NK-92 treated with Interleukin-12 subunit alpha and Interleukin-12 subunit beta, amount 100 ng/mL, for 24 hours (cell line): ENCODE measurements around the gene ESR1.
"Not testable (repeated sequence)": the region's sequence is repeated elsewhere in the genome, so short reads cannot be mapped to it uniquely, and the experiment has no call there.

Experiments
- DNase-seq: peaks from one replicate; lab custom pipeline; 2025; lab: John Stamatoyannopoulos, UW

ESR1 gene

GRCh38 chr6:152135755-152136448, 328.4 kb downstream of the ESR1 start:
- DNase-seq, result no peak

GRCh38 chr6:152136449-152136825, 329.0 kb downstream of the ESR1 start:
- DNase-seq, result no peak

- DNase-seq, result not testable (repeated sequence)
Observed at GRCh38 chr6:152138344-152138743, 330.9 kb downstream of the ESR1 start.

GRCh38 chr6:152142105-152142504, 334.6 kb downstream of the ESR1 start:
- no peak for DNase-seq

- no peak for DNase-seq
Observed at GRCh38 chr6:152143359-152143758, 335.9 kb downstream of the ESR1 start.

GRCh38 chr6:152146385-152146784, 338.9 kb downstream of the ESR1 start:
- no peak for DNase-seq

GRCh38 chr6:152147269-152147668, 339.8 kb downstream of the ESR1 start:
- no peak for DNase-seq

- DNase-seq, result no peak
Observed at GRCh38 chr6:152148412-152148811, 340.9 kb downstream of the ESR1 start.

GRCh38 chr6:152150196-152150595, 342.7 kb downstream of the ESR1 start:
- no peak for DNase-seq

- no peak for DNase-seq
Observed at GRCh38 chr6:152151920-152152319, 344.4 kb downstream of the ESR1 start.

- no peak for DNase-seq
Observed at GRCh38 chr6:152154559-152155356, 347.3 kb downstream of the ESR1 start.

GRCh38 chr6:152155792-152156191, 348.3 kb downstream of the ESR1 start:
- no peak for DNase-seq

GRCh38 chr6:152160346-152160745, 352.9 kb downstream of the ESR1 start:
- no peak for DNase-seq

- no peak for DNase-seq
Observed at GRCh38 chr6:152161501-152161900, 354.0 kb downstream of the ESR1 start.

- no peak for DNase-seq
Observed at GRCh38 chr6:152164957-152165356, 357.5 kb downstream of the ESR1 start.

- DNase-seq, result no peak
Observed at GRCh38 chr6:152166497-152166896, 359.0 kb downstream of the ESR1 start.

GRCh38 chr6:152166897-152167296, 359.4 kb downstream of the ESR1 start:
- DNase-seq, result no peak

GRCh38 chr6:152167641-152168603, 360.4 kb downstream of the ESR1 start:
- DNase-seq, result no peak

- no peak for DNase-seq
Observed at GRCh38 chr6:152170313-152170701, 362.8 kb downstream of the ESR1 start.

- no peak for DNase-seq
Observed at GRCh38 chr6:152170702-152171667, 363.5 kb downstream of the ESR1 start.

- DNase-seq, result no peak
Observed at GRCh38 chr6:152173321-152173720, 365.8 kb downstream of the ESR1 start.
